Measurements from ENCODE around the gene PRR5L. TPM values are rescaled to one million over a fixed set of nuclear protein-coding genes. Genes with fewer than 3 reads are reported as not detected.

Gene PRR5L
- polyA plus RNA-seq, 3 donors, result 3.5 to 16.0 (median 7.4) TPM

GRCh38 chr11:36469063-36469462 lies 173.0 kb downstream of the PRR5L start:
- H3K4me3 Mint-ChIP-seq, result no peak overlapping the region
- WGBS (ENCODE audit: insufficient coverage), result 67% methylated on average over 1 of the region's 2 CpGs
- Histone ChIP-seq H3K4me3 (replicated peaks in 1 of 3; ENCODE audit: low read depth in 2 of 3, low read length in 3 of 3) (no peak overlapping the region), H3K27ac (ENCODE audit: low read depth in 1 of 2, low read length in 2 of 2) (no peak overlapping the region), H2AFZ (ENCODE audit: insufficient read depth, low read depth, low read length, poor library complexity, severe bottlenecking) (no peak overlapping the region), H4K20me1 (ENCODE audit: insufficient read depth, low read length) (no peaks in the 10 kb centered on the region), H3K4me1 (ENCODE audit: control insufficient read depth in 1 of 2, insufficient read depth in 2 of 2, low read length in 2 of 2) (peaks cover 0 to 9% of the 10 kb centered on the region in 2 donors), H3K4me2 (replicated peaks; ENCODE audit: extremely low read depth, low read length, poor library complexity, severe bottlenecking) (no peak overlapping the region), H3K27me3 (ENCODE audit: control insufficient read depth in 2 of 2, insufficient read depth in 2 of 2, low read length in 2 of 2) (no peaks in the 10 kb centered on the region), H3K9ac (ENCODE audit: insufficient read depth, low read length, poor library complexity, severe bottlenecking) (no peak overlapping the region), H3K9me3 (replicated peaks in 1 of 2; ENCODE audit: control insufficient read depth in 1 of 2, insufficient read depth in 1 of 2, low read length in 2 of 2) (no peaks in the 10 kb centered on the region), H3K79me2 (ENCODE audit: insufficient read depth, low read length) (no peaks in the 10 kb centered on the region), H3K36me3 (replicated peaks in 1 of 2; ENCODE audit: control insufficient read depth in 1 of 2, insufficient read depth in 2 of 2, low read length in 2 of 2) (no peaks in the 10 kb centered on the region)
- H3K27ac Mint-ChIP-seq, result no peak overlapping the region
- H3K36me3 Mint-ChIP-seq, result peaks cover 2 to 3% of the 10 kb centered on the region in 2 donors
- intact Hi-C loops (cut with micrococcal nuclease), result no loop called here
- peaks cover 10% of the 10 kb centered on the region for H3K4me1 Mint-ChIP-seq
- TF ChIP-seq CTCF (IDR thresholded peaks at IDR 0.05), result peak; percentile 24
- H3K27me3 Mint-ChIP-seq (ENCODE audit: low read depth in 3 of 3), result peaks cover 0 to 3% (median 2%) of the 10 kb centered on the region in 3 donors
- DNase-seq, result no peak
- H3K9me3 Mint-ChIP-seq, result no peaks in the 10 kb centered on the region

GRCh38 chr11:36469881-36470802 lies 174.1 kb downstream of the PRR5L start:
- no peaks in the 10 kb centered on the region for H3K9me3 Mint-ChIP-seq
- peaks cover 2 to 3% of the 10 kb centered on the region in 2 donors for H3K36me3 Mint-ChIP-seq
- H3K9ac ChIP-seq (ENCODE audit: insufficient read depth, low read length, poor library complexity, severe bottlenecking), result no peak overlapping the region
- H2AFZ ChIP-seq (ENCODE audit: insufficient read depth, low read depth, low read length, poor library complexity, severe bottlenecking), result no peak overlapping the region
- no peaks in the 10 kb centered on the region for H3K79me2 ChIP-seq (ENCODE audit: insufficient read depth, low read length)
- 91% methylated on average over 5 of the region's 5 CpGs for WGBS (ENCODE audit: insufficient coverage)
- intact Hi-C loops (cut with micrococcal nuclease), result loop anchor here (5.0 kb wide), 2 partner anchors 93 to 168 kb away; no protein-coding TSS in a partner anchor
- peaks cover 0 to 3% (median 2%) of the 10 kb centered on the region in 3 donors for H3K27me3 Mint-ChIP-seq (ENCODE audit: low read depth in 3 of 3)
- no peak for TF ChIP-seq CTCF (IDR thresholded peaks at IDR 0.05)
- H3K27ac ChIP-seq (ENCODE audit: low read depth in 1 of 2, low read length in 2 of 2), result no peak overlapping the region
- no peaks in the 10 kb centered on the region for H4K20me1 ChIP-seq (ENCODE audit: insufficient read depth, low read length)
- DNase-seq, result no peak
- peaks cover 10% of the 10 kb centered on the region for H3K4me1 Mint-ChIP-seq
- no peak overlapping the region for H3K27ac Mint-ChIP-seq
- no peak overlapping the region for H3K4me2 ChIP-seq (replicated peaks; ENCODE audit: extremely low read depth, low read length, poor library complexity, severe bottlenecking)
- H3K9me3 ChIP-seq (replicated peaks in 1 of 2; ENCODE audit: control insufficient read depth in 1 of 2, insufficient read depth in 1 of 2, low read length in 2 of 2), result no peaks in the 10 kb centered on the region
- no peaks in the 10 kb centered on the region for H3K36me3 ChIP-seq (replicated peaks in 1 of 2; ENCODE audit: control insufficient read depth in 1 of 2, insufficient read depth in 2 of 2, low read length in 2 of 2)
- H3K27me3 ChIP-seq (ENCODE audit: control insufficient read depth in 2 of 2, insufficient read depth in 2 of 2, low read length in 2 of 2), result no peaks in the 10 kb centered on the region
- H3K4me3 ChIP-seq (replicated peaks in 1 of 3; ENCODE audit: low read depth in 2 of 3, low read length in 3 of 3), result no peak overlapping the region
- H3K4me3 Mint-ChIP-seq, result no peak overlapping the region
- peaks cover 0 to 9% of the 10 kb centered on the region in 2 donors for H3K4me1 ChIP-seq (ENCODE audit: control insufficient read depth in 1 of 2, insufficient read depth in 2 of 2, low read length in 2 of 2)

All from CD14-positive monocyte (primary cell).